NCI-H2171 (cell line): ENCODE results near the gene TSPO2.

Experiments used
- DNase-seq: peaks from one replicate; lab custom pipeline; 2025; lab: John Stamatoyannopoulos, UW

The TSPO2 gene

GRCh38 chr6:41051873-41052272 is 9.6 kb downstream of the TSPO2 start:
- DNase-seq: no peak

GRCh38 chr6:41053041-41053440 is 10.8 kb downstream of the TSPO2 start, which contains the start of gene APOBEC2:
Gene APOBEC2, plus strand, starts transcription at chr6:41053202. Its CDS starts 146 bp downstream, at chr6:41053348.
- peak; percentile 26 for DNase-seq

- no peak for DNase-seq
These were observed 12.2 kb downstream of the TSPO2 start for GRCh38 chr6:41054511-41054910.

DNA sequence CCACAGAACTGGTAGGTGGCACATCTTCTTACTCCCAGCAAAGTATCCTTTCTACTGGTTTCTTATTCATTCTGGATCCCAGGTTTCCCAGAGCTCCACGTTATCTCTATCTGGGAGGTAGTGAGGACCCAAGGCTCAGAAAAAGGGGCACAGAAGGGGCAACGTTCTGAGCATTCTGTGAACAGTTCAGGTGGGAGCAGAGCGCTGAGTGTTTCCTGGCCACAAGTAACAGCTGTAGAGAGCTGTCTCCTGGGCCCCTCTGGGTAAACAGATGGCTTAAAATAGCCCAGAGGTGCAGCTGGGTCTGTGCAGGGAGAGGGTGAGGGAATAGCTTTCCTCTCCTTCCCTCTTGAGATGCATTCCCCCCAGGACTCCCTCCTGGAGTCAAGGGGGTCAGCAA is 12.9 kb downstream of the TSPO2 start:
- peak; percentile 68 for DNase-seq

- DNase-seq: no peak
These were observed 14.7 kb downstream of the TSPO2 start for GRCh38 chr6:41056768-41057490.

- DNase-seq: no peak
These were observed 16.5 kb downstream of the TSPO2 start for GRCh38 chr6:41058783-41059181.

DNA sequence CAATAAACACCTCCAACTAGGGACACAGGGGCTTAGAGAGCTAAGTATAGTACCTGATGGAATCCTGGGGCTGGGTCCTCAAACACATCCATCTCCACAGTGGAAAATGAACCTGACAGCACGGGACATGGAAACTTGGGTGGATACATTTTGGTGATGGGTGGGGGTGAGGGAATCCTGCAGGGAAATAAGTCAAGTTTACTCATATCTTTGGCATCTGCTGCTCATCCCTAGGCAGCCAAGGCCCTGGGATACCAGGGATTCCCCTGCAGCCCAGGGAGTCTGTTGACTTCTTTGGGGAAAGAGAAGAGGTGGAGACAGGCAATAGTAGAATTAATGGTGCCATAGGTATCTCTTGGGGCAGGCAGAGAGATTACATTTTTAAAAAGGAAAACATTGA is 17.3 kb downstream of the TSPO2 start:
- DNase-seq: no peak

- no peak for DNase-seq
These were observed 19.0 kb downstream of the TSPO2 start for GRCh38 chr6:41061196-41061726.

- DNase-seq: no peak
These were observed 19.8 kb downstream of the TSPO2 start for GRCh38 chr6:41062056-41062455.

DNA sequence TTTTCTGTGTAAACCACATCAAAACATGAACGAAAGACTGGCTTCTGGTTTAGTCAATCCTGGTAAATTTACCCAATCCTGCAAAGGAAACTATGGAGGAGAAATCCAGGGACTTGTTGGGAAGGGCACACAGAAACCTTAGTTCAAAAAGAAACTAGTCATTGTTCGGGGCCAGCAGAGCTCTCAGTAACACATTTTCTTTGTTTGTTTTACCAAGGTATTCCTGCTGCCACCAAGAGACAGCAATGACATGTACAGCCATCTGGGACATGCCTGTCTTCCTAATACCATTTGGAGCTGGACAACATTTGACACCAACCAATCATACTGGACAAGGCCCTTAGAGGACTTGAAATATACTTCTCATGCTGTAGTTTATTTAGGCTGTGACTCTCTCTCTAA is 21.6 kb downstream of the TSPO2 start:
- DNase-seq: no peak

GRCh38 chr6:41064841-41065240 is 22.6 kb downstream of the TSPO2 start:
- DNase-seq: no peak

DNA sequence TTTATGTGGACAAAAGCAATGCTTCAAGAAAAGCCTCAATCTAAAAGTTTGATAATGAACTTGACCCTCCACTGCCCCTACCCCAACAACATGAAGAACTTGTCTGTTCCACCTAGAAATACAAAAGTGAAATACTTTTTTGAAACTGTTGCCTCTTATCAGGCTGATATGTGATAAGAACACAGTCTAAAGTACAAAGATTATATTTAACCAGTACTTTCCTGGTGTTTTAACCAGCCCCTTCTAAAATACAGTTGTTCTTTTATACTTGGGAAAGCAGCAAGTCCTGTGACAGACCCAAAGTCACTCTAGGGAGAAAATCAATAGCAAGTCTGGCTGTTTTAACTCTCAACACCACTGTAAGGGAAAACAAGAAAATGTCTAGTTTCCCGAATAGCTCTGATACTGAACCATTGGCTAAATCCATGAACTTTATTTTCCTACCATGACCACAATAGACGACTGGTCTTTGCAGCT is 23.3 kb downstream of the TSPO2 start:
- DNase-seq: no peak

GRCh38 chr6:41066867-41067304 is 24.6 kb downstream of the TSPO2 start:
- peak; percentile 47 for DNase-seq

DNA sequence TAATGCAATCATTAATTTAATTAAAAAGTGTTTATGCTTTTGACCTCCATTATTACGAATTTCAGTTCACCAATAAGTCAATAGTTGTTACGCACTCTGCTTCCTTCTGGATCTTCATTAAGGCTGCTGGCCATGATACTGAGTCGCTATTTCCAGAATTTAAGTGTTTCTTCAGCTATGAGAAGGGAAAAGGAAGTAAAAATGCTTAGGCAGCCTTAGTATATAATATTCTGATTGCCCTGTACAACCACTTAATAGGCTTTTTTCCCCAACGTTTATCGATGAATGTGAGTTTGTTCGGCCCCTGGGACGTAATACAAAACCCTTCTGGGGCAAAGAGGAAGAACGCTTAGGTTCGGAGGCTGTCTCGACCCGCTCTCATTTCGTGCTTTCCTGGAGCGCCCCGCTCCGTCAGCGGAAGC is 29.2 kb downstream of the TSPO2 start:
- DNase-seq: no peak

- DNase-seq: peak; percentile 100
These were observed 29.9 kb downstream of the TSPO2 start, which contains the start of gene OARD1 for GRCh38 chr6:41071923-41072835. Gene OARD1, minus strand, starts transcription at chr6:41072356. Its CDS starts 722 bp downstream, at chr6:41071634.

- no peak for DNase-seq
These were observed 30.6 kb downstream of the TSPO2 start, which contains the start of gene NFYA for GRCh38 chr6:41072836-41073202. Gene NFYA, plus strand, starts transcription at chr6:41072974. Its CDS starts 6,116 bp downstream, at chr6:41079090.

GRCh38 chr6:41073203-41073967 is 31.1 kb downstream of the TSPO2 start:
- DNase-seq: peak; percentile 76

DNA sequence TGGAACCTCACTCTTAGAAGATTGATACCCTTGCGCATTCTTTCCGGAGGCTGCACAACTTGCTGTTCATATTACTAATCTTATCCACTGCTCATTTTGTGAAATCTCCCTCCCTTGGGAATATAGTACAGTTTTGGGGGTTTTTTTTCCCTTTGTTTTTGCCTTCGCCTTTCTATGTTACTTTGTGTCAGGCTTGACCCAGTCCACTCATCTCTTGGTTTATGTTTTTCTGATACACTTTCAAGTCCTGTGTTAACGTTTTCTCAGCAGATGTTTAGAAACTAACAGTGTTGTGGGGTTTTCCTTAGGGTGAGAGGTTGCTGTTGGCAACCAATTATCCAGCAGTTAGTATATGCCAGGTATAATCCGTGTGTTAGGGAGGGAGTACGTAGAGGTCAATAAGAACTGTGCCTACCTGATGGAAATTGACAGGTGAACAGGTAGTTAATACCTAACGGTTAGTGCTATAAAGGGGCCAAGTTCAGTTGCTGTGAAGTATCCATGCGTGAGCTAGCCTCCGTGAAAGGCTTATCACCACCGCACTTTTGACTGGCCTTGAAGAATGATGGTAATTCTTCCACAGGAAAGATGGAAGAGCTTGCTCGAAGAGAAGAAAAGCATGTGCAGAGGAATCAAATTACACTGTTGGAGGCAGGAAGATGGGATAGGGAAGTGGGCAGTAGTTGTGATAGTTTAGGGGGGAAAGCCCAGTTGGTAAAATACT is 31.9 kb downstream of the TSPO2 start:
- DNase-seq: no peak

GRCh38 chr6:41074692-41075436 is 32.6 kb downstream of the TSPO2 start:
- DNase-seq: no peak
